Aorta (tissue), 5 donors: ENCODE results near the gene DMRTC2. TPM values are rescaled to one million over a fixed set of nuclear protein-coding genes. Genes with fewer than 3 reads are reported as not detected.

Source experiments
- ATAC-seq: fragments of 200-7000 bp; cut with Tn5 transposase; one replicate; pipeline ENCODE4 v1.9.1; 2022; ENCODE audit warnings: moderate library complexity; ENCODE audit not compliant: low FRiP score
- DNase-seq, 2 donors: peaks; one replicate each; pipeline ENCODE4 v3.0.0-alpha.2; 2020
- H3K27ac ChIP-seq, 2 donors: one replicate each; pipeline ENCODE4 v1.5.1; 2013; ENCODE audit warnings: low read length in 2 of 2, mild to moderate bottlenecking in 2 of 2, moderate library complexity in 2 of 2, control low read depth in 1 of 2, inconsistent platforms in 1 of 2, low read depth in 1 of 2
- H3K27me3 ChIP-seq, 2 donors: one replicate each; pipeline ENCODE4 v1.6.1; 2013; ENCODE audit warnings: control low read depth in 1 of 2, low read length in 1 of 2, mild to moderate bottlenecking in 1 of 2, moderate library complexity in 1 of 2; ENCODE audit not compliant: insufficient read depth in 2 of 2, control insufficient read depth in 1 of 2
- H3K36me3 ChIP-seq, 2 donors: one replicate each; pipeline ENCODE4 v1.6.1; 2013; ENCODE audit warnings: control low read depth in 1 of 2, low read length in 1 of 2, mild to moderate bottlenecking in 1 of 2; ENCODE audit not compliant: insufficient read depth in 2 of 2, control insufficient read depth in 1 of 2
- H3K4me1 ChIP-seq, 2 donors: one replicate each; pipeline ENCODE4 v1.6.1; 2013; ENCODE audit warnings: low read length in 2 of 2, control low read depth in 1 of 2, mild to moderate bottlenecking in 1 of 2, moderate library complexity in 1 of 2; ENCODE audit not compliant: insufficient read depth in 2 of 2, control insufficient read depth in 1 of 2
- H3K4me3 ChIP-seq, 2 donors: one replicate each; pipeline ENCODE4 v1.5.1; 2013; ENCODE audit warnings: low read length in 2 of 2, control low read depth in 1 of 2, mild to moderate bottlenecking in 1 of 2
- H3K9me3 ChIP-seq: one replicate; pipeline ENCODE4 v1.6.1; 2013; ENCODE audit warnings: mild to moderate bottlenecking, low read length; ENCODE audit not compliant: control insufficient read depth
- WGBS, 2 donors: extraction: QIAGEN DNeasy Blood & Tissue Kit; methylation state at CpG; one replicate each; pipeline ENCODE4 v1.1.7; 2013; 5-methylcytosine and 5-hydroxymethylcytosine counted together
- intact Hi-C, 2 donors: fragments of 100-400 bp; cut with DNase I; formaldehyde crosslinking; loops; one replicate each; pipeline versions ENCODE4 v1.14.2 to v1.15.0; 2022
- polyA plus RNA-seq, 2 donors: library from polyadenylated mRNA; stranded (reverse); fragments of 200-250 nt; gene quantifications; one replicate each; pipeline ENCODE4 v1.2.3, GENCODE V29; 2013
- total RNA-seq, 2 donors: library from RNA; stranded (reverse); fragmentation: NEBNext Ultra II Directional; extraction: Animal tissue kit (Norgen Biotek cat#: 25700); gene quantifications; one replicate each; pipeline ENCODE4 v1.2.1, GENCODE V29; 2021
- donor health status: healthy with polysubstance abuse.
- donor health status: Bipolar disorder and iron deficiency.
- donor health status: DM: no; HTN: no; CAD: no.
- donor health status: DM: no; HTN: no; CAD: no.
- donor health status: DM: yes; HTN: yes; CAD: no.

DMRTC2 gene
- total and polyA plus RNA-seq, 4 donors, result not detected

DNA sequence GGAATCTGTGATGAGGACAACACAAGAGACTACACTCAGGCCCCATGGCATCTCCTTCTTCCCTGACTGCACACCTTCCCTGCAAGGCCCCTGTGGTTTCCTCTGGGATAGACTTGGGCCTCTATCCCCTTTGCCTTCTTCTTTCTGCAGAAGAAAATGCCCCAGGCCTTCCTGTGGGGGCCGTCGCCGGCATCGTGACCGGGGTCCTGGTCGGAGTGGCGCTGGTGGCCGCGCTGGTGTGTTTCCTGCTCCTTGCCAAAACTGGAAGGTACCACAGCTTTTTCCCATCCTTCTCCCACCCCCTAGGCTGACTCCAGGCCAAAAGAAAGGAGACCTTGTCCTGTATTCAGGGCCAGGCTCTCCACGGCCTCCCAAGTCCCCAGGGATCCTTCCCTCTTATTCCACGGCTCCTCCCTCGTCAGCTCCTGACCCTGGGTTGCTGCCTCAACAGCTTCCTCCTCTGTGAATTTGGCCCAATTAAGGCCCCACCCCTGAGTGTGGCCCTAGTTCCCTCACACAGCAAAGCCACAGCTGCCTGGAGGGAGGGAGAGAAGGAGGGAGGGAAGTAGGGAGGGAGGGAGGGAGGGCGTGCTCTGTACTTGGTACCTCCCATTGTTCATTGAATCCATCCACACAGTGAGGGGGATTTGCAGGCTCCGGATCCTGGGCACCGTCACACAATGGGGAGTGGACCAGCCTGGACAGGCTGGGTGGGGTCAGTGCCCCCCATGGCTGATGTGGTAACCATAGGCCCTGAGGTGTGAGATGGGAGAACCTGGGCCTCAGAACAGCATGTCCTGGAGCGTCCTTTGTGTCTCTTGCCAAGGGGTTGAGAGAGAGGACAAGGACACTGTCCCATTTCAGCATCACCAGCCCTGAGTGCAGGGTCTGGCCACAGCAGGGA lies 35.9 kb upstream of the DMRTC2 start:
- 64 to 70% methylated on average over 16 of the region's 16 CpGs for WGBS, 2 donors
- Histone ChIP-seq H3K27me3 (no peaks in the 10 kb centered on the region), H3K4me3 (no peak overlapping the region), H3K4me1 (no peaks in the 10 kb centered on the region), H3K36me3 (no peaks in the 10 kb centered on the region), H3K27ac (no peak overlapping the region), H3K9me3 (no peaks in the 10 kb centered on the region)
- peak; percentile 70 to 72 for DNase-seq
- peak; percentile 24 for ATAC-seq
- intact Hi-C loops, result no loop called here

DNA sequence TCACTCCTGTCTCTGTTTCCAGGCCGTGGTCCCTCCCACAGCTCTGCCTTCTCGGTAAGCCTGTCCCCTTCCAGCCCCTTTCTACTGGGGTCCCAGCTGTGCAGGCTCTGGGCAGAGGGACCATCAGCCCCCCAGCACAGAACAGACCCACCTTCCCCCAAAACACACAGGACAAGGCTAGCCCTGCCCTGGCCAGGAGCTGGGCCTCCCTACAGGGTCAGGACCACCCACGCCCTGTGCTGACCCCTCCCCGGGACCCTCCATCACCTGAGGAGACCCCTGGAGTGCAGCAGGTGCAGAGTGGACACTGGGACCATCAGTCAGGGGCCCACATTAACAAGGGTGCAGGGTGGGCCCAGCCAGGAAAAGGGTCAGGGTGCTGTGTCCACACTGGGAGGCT lies 34.5 kb upstream of the DMRTC2 start:
- 57 to 58% methylated on average over 4 of the region's 4 CpGs for WGBS, 2 donors
- peak in 1 of 2 donors; percentile 51 for DNase-seq
- no peaks in the 10 kb centered on the region for H3K9me3 ChIP-seq
- no peaks in the 10 kb centered on the region for H3K36me3 ChIP-seq
- no peak overlapping the region for H3K4me3 ChIP-seq
- H3K27ac ChIP-seq, result no peak overlapping the region
- no peaks in the 10 kb centered on the region for H3K4me1 ChIP-seq
- ATAC-seq, result no peak
- no peaks in the 10 kb centered on the region for H3K27me3 ChIP-seq
- intact Hi-C loops, result no loop called here

DNA sequence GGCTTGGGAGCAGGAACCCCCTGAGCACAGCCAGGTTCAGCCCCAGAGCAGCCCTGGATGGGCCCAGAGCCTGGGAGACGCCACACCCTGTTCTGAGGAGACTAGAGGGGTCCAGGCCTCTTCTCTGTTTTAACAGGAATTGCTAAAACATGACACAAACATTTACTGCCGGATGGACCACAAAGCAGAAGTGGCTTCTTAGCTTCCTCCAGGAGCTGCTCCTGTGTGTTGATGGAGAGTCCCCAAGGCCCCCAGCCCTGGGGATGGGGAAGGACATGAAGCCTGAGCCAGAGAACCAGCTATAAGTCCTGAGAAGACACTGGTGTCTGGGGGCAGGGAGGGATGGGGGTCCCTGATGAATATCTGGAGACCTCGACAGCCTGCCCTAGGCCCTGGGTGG lies 33.8 kb upstream of the DMRTC2 start:
- Histone ChIP-seq H3K27ac (no peak overlapping the region), H3K4me1 (no peaks in the 10 kb centered on the region), H3K36me3 (no peaks in the 10 kb centered on the region), H3K27me3 (no peaks in the 10 kb centered on the region), H3K4me3 (no peak overlapping the region), H3K9me3 (no peaks in the 10 kb centered on the region)
- DNase-seq, result peak; percentile 58 to 66
- intact Hi-C loops, result no loop called here
- ATAC-seq, result peak; percentile 51
- 56 to 66% methylated on average over 3 of the region's 3 CpGs for WGBS, 2 donors

DNA sequence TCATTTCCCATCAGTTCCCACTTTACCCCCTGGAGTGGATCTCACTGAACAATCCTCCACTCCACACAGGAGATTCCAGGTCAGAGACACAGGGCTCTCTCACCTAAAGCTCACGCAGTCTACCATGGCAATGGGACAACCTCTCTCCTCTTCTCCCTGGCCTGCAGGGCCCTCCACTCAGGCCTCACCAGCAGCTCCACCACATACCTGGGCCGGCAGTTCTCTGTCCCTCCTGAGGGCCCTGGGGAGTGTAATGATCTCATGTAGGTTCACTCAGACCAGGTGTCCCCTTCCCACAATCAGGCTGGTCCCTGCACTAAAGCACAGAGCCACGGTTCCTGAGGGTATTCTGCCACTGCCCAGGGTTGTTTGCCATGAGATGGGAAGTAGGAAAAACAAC lies 32.9 kb upstream of the DMRTC2 start:
- DNase-seq (peak in 1 of 2 donors; percentile 51), ATAC-seq (no peak)
- no peaks in the 10 kb centered on the region for H3K9me3 ChIP-seq
- 65% methylated on average over 3 of the region's 3 CpGs for WGBS, 2 donors
- no peak overlapping the region for H3K4me3 ChIP-seq
- intact Hi-C loops, result no loop called here
- H3K4me1 ChIP-seq, result no peaks in the 10 kb centered on the region
- H3K36me3 ChIP-seq, result no peaks in the 10 kb centered on the region
- H3K27ac ChIP-seq, result no peak overlapping the region
- H3K27me3 ChIP-seq, result no peaks in the 10 kb centered on the region

DNA sequence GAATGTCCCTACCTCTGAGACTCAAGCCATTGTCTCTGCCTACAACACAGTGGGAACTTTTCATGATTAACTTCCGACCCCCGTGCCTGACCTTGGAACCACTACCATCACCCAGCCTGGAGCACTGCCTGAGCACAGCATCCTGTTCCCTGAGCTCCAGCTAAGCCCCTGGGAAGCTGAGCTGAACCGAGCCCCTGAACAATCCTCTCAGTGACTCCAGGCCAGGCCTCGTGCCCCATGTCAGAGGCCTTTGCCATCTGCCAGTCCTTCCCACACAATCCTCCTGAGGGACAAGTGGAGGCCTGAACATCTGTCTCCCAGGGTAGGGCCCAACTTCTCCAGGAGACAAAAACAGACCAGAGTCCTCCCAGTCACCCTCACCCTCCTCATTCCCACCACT lies 30.9 kb upstream of the DMRTC2 start:
- Histone ChIP-seq H3K36me3 (no peaks in the 10 kb centered on the region), H3K9me3 (no peaks in the 10 kb centered on the region), H3K4me3 (no peak overlapping the region), H3K4me1 (no peaks in the 10 kb centered on the region), H3K27me3 (no peaks in the 10 kb centered on the region), H3K27ac (no peak overlapping the region)
- no peak for ATAC-seq
- whole genome bisulfite sequencing, 2 donors, result 49 to 56% methylated on average over 4 of the region's 4 CpGs
- peak in 1 of 2 donors; percentile 40 for DNase-seq
- intact Hi-C loops, result no loop called here

DNA sequence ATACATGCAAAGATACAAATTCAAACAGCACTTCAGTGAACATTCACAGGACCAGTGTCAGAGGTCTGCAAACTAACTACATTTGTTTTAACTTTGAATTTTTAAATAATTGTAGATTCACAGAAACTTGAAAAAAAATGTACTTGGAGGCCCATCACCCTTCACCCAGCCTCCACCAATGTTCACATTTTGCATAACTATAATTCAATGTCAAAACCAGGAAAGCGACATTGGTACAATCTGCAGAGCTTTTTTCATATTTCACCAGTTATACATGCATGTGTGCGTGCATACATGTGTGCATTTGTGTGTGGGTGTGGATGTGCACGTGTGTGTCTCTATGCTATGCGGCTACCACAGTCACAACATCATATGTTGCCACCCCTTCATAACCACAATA lies 29.5 kb upstream of the DMRTC2 start:
- Histone ChIP-seq H3K36me3 (no peaks in the 10 kb centered on the region), H3K4me3 (no peak overlapping the region), H3K27me3 (no peaks in the 10 kb centered on the region), H3K27ac (no peak overlapping the region), H3K9me3 (no peaks in the 10 kb centered on the region), H3K4me1 (no peaks in the 10 kb centered on the region)
- WGBS, 2 donors, result 61 to 79% methylated on average over 4 of the region's 4 CpGs
- peak in 1 of 2 donors; percentile 9 for DNase-seq
- intact Hi-C loops, result no loop called here
- no peak for ATAC-seq

DNA sequence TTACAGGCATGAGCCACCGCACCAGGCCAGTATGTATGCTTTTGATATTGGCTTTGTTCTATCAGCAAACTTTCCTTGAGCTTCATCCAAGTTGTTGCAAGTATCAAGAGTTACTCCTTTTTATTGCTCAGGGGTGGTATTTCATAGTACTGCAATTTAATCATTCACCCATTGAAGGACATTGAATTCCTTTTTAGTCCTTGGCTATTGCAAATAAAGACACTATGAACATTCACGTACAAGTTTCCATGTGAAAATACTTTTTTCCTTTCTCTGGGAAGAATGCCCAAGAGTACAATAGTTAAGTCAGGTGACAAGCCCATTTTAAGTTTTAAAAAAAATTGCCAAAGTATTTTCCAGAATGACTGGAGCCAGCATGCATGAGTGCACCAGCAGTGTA lies 28.1 kb upstream of the DMRTC2 start:
- no peaks in the 10 kb centered on the region for H3K27me3 ChIP-seq
- no peaks in the 10 kb centered on the region for H3K36me3 ChIP-seq
- DNase-seq (no peak), ATAC-seq (no peak)
- H3K9me3 ChIP-seq, result no peaks in the 10 kb centered on the region
- no peak overlapping the region for H3K4me3 ChIP-seq
- H3K4me1 ChIP-seq, result no peaks in the 10 kb centered on the region
- no peak overlapping the region for H3K27ac ChIP-seq
- WGBS, 2 donors, result 40 to 46% methylated on average over 2 of the region's 2 CpGs
- intact Hi-C loops, result no loop called here

DNA sequence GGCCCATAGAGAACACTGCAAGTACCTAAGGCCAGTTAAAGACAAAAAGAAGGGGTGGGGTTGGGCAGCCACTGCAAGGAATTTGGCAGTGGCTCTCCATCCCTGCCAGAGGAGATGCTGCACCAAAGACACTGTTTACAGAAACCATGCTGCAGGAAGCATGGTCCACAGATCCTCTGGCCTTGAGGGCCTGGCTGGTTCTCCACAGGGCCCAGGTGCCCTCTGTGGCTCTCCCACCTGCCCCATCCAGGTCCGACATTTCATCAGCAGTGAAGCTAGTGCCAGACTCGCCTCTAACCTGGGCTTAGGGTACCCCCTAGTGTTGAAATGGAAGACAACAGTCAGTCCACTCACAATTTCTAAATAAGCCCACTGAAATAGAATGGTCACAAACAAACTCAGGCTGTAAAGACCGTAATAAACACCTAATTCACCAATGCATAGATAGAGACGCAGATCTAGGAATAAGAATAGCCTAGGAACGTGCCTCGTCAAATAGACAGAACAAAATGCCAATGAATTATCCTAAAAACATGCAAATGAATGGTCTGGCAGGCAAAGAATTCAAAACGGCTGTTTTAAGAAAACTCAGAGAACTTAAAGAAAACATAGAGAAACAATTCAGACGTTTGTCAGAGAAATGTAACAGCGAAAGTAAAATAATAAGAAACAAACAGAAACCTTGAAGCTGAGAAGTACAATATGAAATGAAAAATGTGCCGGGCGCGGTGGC lies 23.7 kb upstream of the DMRTC2 start:
- H3K27me3 ChIP-seq, result no peaks in the 10 kb centered on the region
- 30 to 31% methylated on average over 12 of the region's 12 CpGs for WGBS, 2 donors
- peak; percentile 46 for ATAC-seq
- no peaks in the 10 kb centered on the region for H3K36me3 ChIP-seq
- H3K4me1 ChIP-seq, result no peaks in the 10 kb centered on the region
- H3K4me3 ChIP-seq, result no peak overlapping the region
- peak in 1 of 2 donors; percentile 9 for DNase-seq
- no peaks in the 10 kb centered on the region for H3K9me3 ChIP-seq
- intact Hi-C loops, result no loop called here
- H3K27ac ChIP-seq, result no peak overlapping the region
